Urinary bladder (tissue), 4 donors: ENCODE measurements around the gene NUTM2G. TPM values are rescaled to one million over a fixed set of nuclear protein-coding genes. Genes with fewer than 3 reads are reported as not detected.
"Not testable (repeated sequence)": the region's sequence is repeated elsewhere in the genome, so short reads cannot be mapped to it uniquely, and the experiment has no call there.

Experiments
- DNase-seq: peaks from one replicate; pipeline ENCODE4 v3.0.0-alpha.2; 2015; ENCODE audit errors: extremely low spot score
- H3K27ac ChIP-seq: one replicate; pipeline ENCODE4 v1.5.1; 2013; ENCODE audit warnings: low read depth, mild to moderate bottlenecking, moderate library complexity
- H3K36me3 ChIP-seq: one replicate; pipeline ENCODE4 v1.6.1; 2013; ENCODE audit warnings: mild to moderate bottlenecking, moderate library complexity; ENCODE audit not compliant: insufficient read depth
- H3K4me1 ChIP-seq: one replicate; pipeline ENCODE4 v1.6.1; 2013; ENCODE audit warnings: mild to moderate bottlenecking, moderate library complexity; ENCODE audit not compliant: insufficient read depth
- H3K4me3 ChIP-seq: one replicate; pipeline ENCODE4 v1.5.1; 2013; ENCODE audit warnings: low read depth, low read length
- WGBS: extraction: QIAGEN DNeasy Blood & Tissue Kit; methylation state at CpG from one replicate; pipeline ENCODE4 v1.1.7; 2013; 5-methylcytosine and 5-hydroxymethylcytosine counted together
- polyA plus RNA-seq: library from polyadenylated mRNA; stranded (reverse); fragments of 200-250 nt; gene quantifications from one replicate; pipeline ENCODE4 v1.2.3, GENCODE V29; 2013
- total RNA-seq: library from RNA; depleted of rRNA; stranded (reverse); fragments of >200 nt; gene quantifications from one replicate; pipeline ENCODE4 v1.2.3, GENCODE V29; 2014
- donor health status: healthy with polysubstance abuse.
- donor health status: healthy.

Gene NUTM2G
- total RNA-seq (not detected), polyA plus RNA-seq (not detected)

- not testable (repeated sequence) for H3K36me3 ChIP-seq, H3K4me3 ChIP-seq, H3K27ac ChIP-seq, H3K4me1 ChIP-seq, DNase-seq
- no CpG with 5 or more reads among the region's 3 CpGs for WGBS
Observed at GRCh38 chr9:96928543-96928942, at the start of gene NUTM2G. Gene NUTM2G, plus strand, starts transcription at chr9:96928843. Its CDS starts 182 bp downstream, at chr9:96929025.

GRCh38 chr9:96883922-96884321 is 44.7 kb upstream of the NUTM2G start:
- 38% methylated on average over 1 of the region's 1 CpG for WGBS
- no peak for DNase-seq
- Histone ChIP-seq H3K36me3 (no peaks in the 10 kb centered on the region), H3K4me1 (no peaks in the 10 kb centered on the region), H3K27ac (no peak overlapping the region), H3K4me3 (no peak overlapping the region)

- Histone ChIP-seq H3K27ac (no peak overlapping the region), H3K4me1 (no peaks in the 10 kb centered on the region), H3K4me3 (no peak overlapping the region), H3K36me3 (no peaks in the 10 kb centered on the region)
- no peak for DNase-seq
- WGBS: 82% methylated on average over 2 of the region's 2 CpGs
Observed at GRCh38 chr9:96884443-96884842, 44.2 kb upstream of the NUTM2G start.

GRCh38 chr9:96885424-96885823 is 43.2 kb upstream of the NUTM2G start:
- H3K4me1 ChIP-seq: no peaks in the 10 kb centered on the region
- no peak for DNase-seq
- no peak overlapping the region for H3K27ac ChIP-seq
- no peaks in the 10 kb centered on the region for H3K36me3 ChIP-seq
- no peak overlapping the region for H3K4me3 ChIP-seq

GRCh38 chr9:96888591-96888990 is 40.1 kb upstream of the NUTM2G start:
- H3K4me3 ChIP-seq: no peak overlapping the region

GRCh38 chr9:96892131-96892530 is 36.5 kb upstream of the NUTM2G start:
- 97% methylated on average over 7 of the region's 7 CpGs for whole genome bisulfite sequencing
- no peaks in the 10 kb centered on the region for H3K4me1 ChIP-seq
- DNase-seq: no peak
- H3K4me3 ChIP-seq: no peak overlapping the region
- peaks cover 3% of the 10 kb centered on the region for H3K36me3 ChIP-seq
- H3K27ac ChIP-seq: no peak overlapping the region

More at GRCh38 chr9:96888591-96888990, 40.1 kb upstream of the NUTM2G start:
- DNase-seq: no peak
- Histone ChIP-seq H3K36me3 (no peaks in the 10 kb centered on the region), H3K27ac (no peak overlapping the region), H3K4me1 (no peaks in the 10 kb centered on the region)
- 87% methylated on average over 4 of the region's 4 CpGs for WGBS

- 100% methylated on average over 1 of the region's 2 CpGs for WGBS
- H3K27ac ChIP-seq: not testable (repeated sequence)
Observed at GRCh38 chr9:96900010-96900409, 28.6 kb upstream of the NUTM2G start.

GRCh38 chr9:96904947-96905722 is 23.5 kb upstream of the NUTM2G start:
- H3K36me3 ChIP-seq, H3K27ac ChIP-seq, H3K4me3 ChIP-seq, DNase-seq, H3K4me1 ChIP-seq: not testable (repeated sequence)
- WGBS: 83% methylated on average over 2 of the region's 5 CpGs

More at GRCh38 chr9:96900010-96900409, 28.6 kb upstream of the NUTM2G start:
- not testable (repeated sequence) for H3K36me3 ChIP-seq, H3K4me1 ChIP-seq, H3K4me3 ChIP-seq, DNase-seq

- not testable (repeated sequence) for DNase-seq, H3K27ac ChIP-seq, H3K4me3 ChIP-seq, H3K36me3 ChIP-seq, H3K4me1 ChIP-seq
- no CpG with 5 or more reads among the region's 3 CpGs for WGBS
Observed at GRCh38 chr9:96908479-96908878, 20.2 kb upstream of the NUTM2G start.

- not testable (repeated sequence) for H3K27ac ChIP-seq, DNase-seq, H3K36me3 ChIP-seq, H3K4me1 ChIP-seq, H3K4me3 ChIP-seq
- WGBS: 63% methylated on average over 2 of the region's 2 CpGs
Observed at GRCh38 chr9:96915539-96915938, 13.1 kb upstream of the NUTM2G start.

- 96% methylated on average over 5 of the region's 6 CpGs for WGBS
- DNase-seq, H3K4me3 ChIP-seq, H3K36me3 ChIP-seq, H3K4me1 ChIP-seq, H3K27ac ChIP-seq: not testable (repeated sequence)
Observed at GRCh38 chr9:96916531-96916930, 12.1 kb upstream of the NUTM2G start.

- H3K36me3 ChIP-seq, H3K4me1 ChIP-seq, H3K4me3 ChIP-seq, H3K27ac ChIP-seq, DNase-seq: not testable (repeated sequence)
- WGBS: 84% methylated on average over 5 of the region's 6 CpGs
Observed at GRCh38 chr9:96918550-96918949, 10.1 kb upstream of the NUTM2G start.

- not testable (repeated sequence) for DNase-seq, H3K27ac ChIP-seq, H3K4me1 ChIP-seq, H3K4me3 ChIP-seq, H3K36me3 ChIP-seq
- WGBS: 90% methylated on average over 2 of the region's 4 CpGs
Observed at GRCh38 chr9:96920803-96921202, 7.8 kb upstream of the NUTM2G start.

- not testable (repeated sequence) for H3K36me3 ChIP-seq, H3K4me3 ChIP-seq, H3K4me1 ChIP-seq, DNase-seq, H3K27ac ChIP-seq
- 76% methylated on average over 5 of the region's 5 CpGs for WGBS
Observed at GRCh38 chr9:96925587-96925986, 3.1 kb upstream of the NUTM2G start.
